SK-N-SH treated with all-trans-retinoic acid at 6 μM for 48 hours (cell line): ENCODE data around the gene LRRC40.
"Not testable (repeated sequence)": the region's sequence is repeated elsewhere in the genome, so short reads cannot be mapped to it uniquely, and the experiment has no call there.

Source experiments
- ATAC-seq: fragments of 200-7000 bp; cut with Tn5 transposase; 3 replicates; pipeline ENCODE4 v1.9.1; 2020; ENCODE audit warnings: mild to moderate bottlenecking, moderate library complexity
- ARNTL ChIP-seq: fragments of 450-650 bp; formaldehyde crosslinking; IDR thresholded peaks from 2 replicates; pipeline ENCODE4 v1.5.0; 2020; ENCODE audit warnings: low read depth, mild to moderate bottlenecking, moderate library complexity, borderline replicate concordance
- BACH2 ChIP-seq: fragments of 250-450 bp; sonication (Bioruptor Pico); IDR thresholded peaks from 2 replicates; pipeline ENCODE4 v1.9.0; 2021; ENCODE audit warnings: mild to moderate bottlenecking, borderline replicate concordance
- CREB5 ChIP-seq: fragments of 250-450 bp; sonication (Bioruptor Pico); IDR thresholded peaks from 2 replicates; pipeline ENCODE4 v1.5.1; 2020; ENCODE audit warnings: low read depth, mild to moderate bottlenecking, moderate library complexity
- CSDC2 ChIP-seq: fragments of 250-450 bp; sonication (Bioruptor Pico); IDR thresholded peaks from 2 replicates; pipeline ENCODE4 v1.5.0; 2020; ENCODE audit warnings: mild to moderate bottlenecking, moderate library complexity
- ESRRG ChIP-seq: fragments of 250-450 bp; sonication (Bioruptor Pico); IDR thresholded peaks from 2 replicates; pipeline ENCODE4 v1.6.1; 2021; ENCODE audit warnings: mild to moderate bottlenecking
- GLIS3 ChIP-seq: fragments of 250-450 bp; sonication (Bioruptor Pico); IDR thresholded peaks from 2 replicates; pipeline ENCODE4 v1.5.0; 2020; ENCODE audit warnings: mild to moderate bottlenecking, moderate library complexity
- OSR1 ChIP-seq: fragments of 250-450 bp; sonication (Bioruptor Pico); IDR thresholded peaks from 2 replicates; pipeline ENCODE4 v1.8.0; 2022; ENCODE audit warnings: moderate library complexity, mild to moderate bottlenecking, inconsistent platforms
- PATZ1 ChIP-seq: fragments of 250-450 bp; sonication (Bioruptor Pico); IDR thresholded peaks from 2 replicates; pipeline ENCODE4 v1.8.0; 2020; ENCODE audit warnings: mild to moderate bottlenecking, moderate library complexity, borderline replicate concordance
- PPARA ChIP-seq: fragments of 250-450 bp; sonication (Bioruptor Pico); IDR thresholded peaks from 2 replicates; pipeline ENCODE4 v1.5.0; 2020; ENCODE audit warnings: mild to moderate bottlenecking, borderline replicate concordance
- RARB ChIP-seq: fragments of 250-450 bp; sonication (Bioruptor Pico); IDR thresholded peaks from 2 replicates; pipeline ENCODE4 v1.8.0; 2021; ENCODE audit warnings: mild to moderate bottlenecking, moderate library complexity
- SNAI2 ChIP-seq: fragments of 250-450 bp; sonication (Bioruptor Pico); IDR thresholded peaks from 2 replicates; pipeline ENCODE4 v1.5.0; 2020; ENCODE audit warnings: mild to moderate bottlenecking, moderate library complexity
- TCF4 ChIP-seq: fragments of 250-450 bp; sonication (Bioruptor Pico); IDR thresholded peaks from 2 replicates; pipeline ENCODE4 v1.8.0; 2021; ENCODE audit warnings: mild to moderate bottlenecking, moderate library complexity, borderline replicate concordance
- TOX ChIP-seq: fragments of 250-450 bp; sonication (Bioruptor Pico); IDR thresholded peaks from 2 replicates; pipeline ENCODE4 v1.8.0; 2021; ENCODE audit warnings: mild to moderate bottlenecking, moderate library complexity, borderline replicate concordance
- ZC3H10 ChIP-seq: fragments of 250-450 bp; sonication (Bioruptor Pico); IDR thresholded peaks from 2 replicates; pipeline ENCODE4 v1.5.1; 2021; ENCODE audit warnings: mild to moderate bottlenecking, moderate library complexity
- ZFP3 ChIP-seq: fragments of 250-450 bp; sonication (Bioruptor Pico); IDR thresholded peaks from 2 replicates; pipeline ENCODE4 v1.5.0; 2020; ENCODE audit warnings: mild to moderate bottlenecking, moderate library complexity
- ZFP30 ChIP-seq: fragments of 450-650 bp; formaldehyde crosslinking; IDR thresholded peaks from 2 replicates; pipeline ENCODE4 v1.5.0; 2022; ENCODE audit warnings: mild to moderate bottlenecking, moderate library complexity
- ZNF565 ChIP-seq: fragments of 450-650 bp; formaldehyde crosslinking; conservative IDR thresholded peaks from 2 replicates; pipeline ENCODE4 v1.5.0; 2020; ENCODE audit warnings: low read depth, mild to moderate bottlenecking, moderate library complexity
- ZNF70 ChIP-seq: fragments of 450-650 bp; formaldehyde crosslinking; IDR thresholded peaks from 2 replicates; pipeline ENCODE4 v1.5.0; 2020; ENCODE audit warnings: mild to moderate bottlenecking, moderate library complexity
- ZNF8 ChIP-seq: fragments of 450-650 bp; formaldehyde crosslinking; IDR thresholded peaks from 2 replicates; pipeline ENCODE4 v1.5.0; 2020; ENCODE audit warnings: mild to moderate bottlenecking, moderate library complexity
- TF ChIP-seq, protein P1 (sequence below): fragments of 250-450 bp; sonication (Bioruptor Pico); IDR thresholded peaks from 2 replicates; pipeline ENCODE4 v1.5.1; 2021; ENCODE audit warnings: mild to moderate bottlenecking, moderate library complexity
- TF ChIP-seq, protein P2 (sequence below): fragments of 250-450 bp; sonication (Bioruptor Pico); IDR thresholded peaks from 2 replicates; pipeline ENCODE4 v1.8.0; 2021; ENCODE audit warnings: low read depth, mild to moderate bottlenecking, moderate library complexity, borderline replicate concordance
- TF ChIP-seq, protein P3 (sequence below): fragments of 250-450 bp; sonication (Bioruptor Pico); IDR thresholded peaks from 2 replicates; pipeline ENCODE4 v1.5.0; 2020; ENCODE audit warnings: mild to moderate bottlenecking, moderate library complexity

Gene LRRC40

DNA sequence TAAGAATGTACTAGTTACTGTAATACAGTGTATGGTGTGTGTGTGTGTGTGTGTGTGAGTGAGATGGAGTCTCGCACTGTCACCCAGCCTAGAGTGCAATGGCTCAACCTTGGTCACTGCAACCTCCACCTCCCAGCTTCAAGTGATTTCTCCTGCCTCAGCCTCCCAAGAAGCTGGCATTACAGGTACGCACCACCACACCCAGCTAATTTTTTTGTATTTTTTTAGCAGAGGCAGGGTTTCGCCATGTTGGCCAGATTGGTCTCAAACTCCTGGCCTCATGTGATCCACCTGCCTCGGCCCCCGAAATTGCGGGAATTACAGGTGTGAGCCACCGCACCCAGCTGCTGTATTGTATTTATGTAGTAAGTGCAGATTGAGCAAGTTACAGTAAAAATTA lies 2.9 kb upstream of the LRRC40 start:
- TF ChIP-seq, protein P1, sequence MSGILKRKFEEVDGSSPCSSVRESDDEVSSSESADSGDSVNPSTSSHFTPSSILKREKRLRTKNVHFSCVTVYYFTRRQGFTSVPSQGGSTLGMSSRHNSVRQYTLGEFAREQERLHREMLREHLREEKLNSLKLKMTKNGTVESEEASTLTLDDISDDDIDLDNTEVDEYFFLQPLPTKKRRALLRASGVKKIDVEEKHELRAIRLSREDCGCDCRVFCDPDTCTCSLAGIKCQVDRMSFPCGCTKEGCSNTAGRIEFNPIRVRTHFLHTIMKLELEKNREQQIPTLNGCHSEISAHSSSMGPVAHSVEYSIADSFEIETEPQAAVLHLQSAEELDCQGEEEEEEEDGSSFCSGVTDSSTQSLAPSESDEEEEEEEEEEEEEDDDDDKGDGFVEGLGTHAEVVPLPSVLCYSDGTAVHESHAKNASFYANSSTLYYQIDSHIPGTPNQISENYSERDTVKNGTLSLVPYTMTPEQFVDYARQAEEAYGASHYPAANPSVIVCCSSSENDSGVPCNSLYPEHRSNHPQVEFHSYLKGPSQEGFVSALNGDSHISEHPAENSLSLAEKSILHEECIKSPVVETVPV (CRISPR knock-in tag): no peak
- TF ChIP-seq, protein P2, sequence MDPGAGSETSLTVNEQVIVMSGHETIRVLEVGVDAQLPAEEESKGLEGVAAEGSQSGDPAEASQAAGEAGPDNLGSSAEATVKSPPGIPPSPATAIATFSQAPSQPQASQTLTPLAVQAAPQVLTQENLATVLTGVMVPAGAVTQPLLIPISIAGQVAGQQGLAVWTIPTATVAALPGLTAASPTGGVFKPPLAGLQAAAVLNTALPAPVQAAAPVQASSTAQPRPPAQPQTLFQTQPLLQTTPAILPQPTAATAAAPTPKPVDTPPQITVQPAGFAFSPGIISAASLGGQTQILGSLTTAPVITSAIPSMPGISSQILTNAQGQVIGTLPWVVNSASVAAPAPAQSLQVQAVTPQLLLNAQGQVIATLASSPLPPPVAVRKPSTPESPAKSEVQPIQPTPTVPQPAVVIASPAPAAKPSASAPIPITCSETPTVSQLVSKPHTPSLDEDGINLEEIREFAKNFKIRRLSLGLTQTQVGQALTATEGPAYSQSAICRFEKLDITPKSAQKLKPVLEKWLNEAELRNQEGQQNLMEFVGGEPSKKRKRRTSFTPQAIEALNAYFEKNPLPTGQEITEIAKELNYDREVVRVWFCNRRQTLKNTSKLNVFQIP: no peak
- TF ChIP-seq TOX (CRISPR knock-in tag) (no peak), ZC3H10 (no peak), ZNF8 (CRISPR knock-in tag) (no peak), ZFP3 (CRISPR knock-in tag) (no peak), BACH2 (CRISPR knock-in tag) (no peak), ESRRG (CRISPR knock-in tag) (no peak), ZFP30 (no peak), ZNF565 (CRISPR knock-in tag) (no peak), CSDC2 (CRISPR knock-in tag) (no peak), SNAI2 (no peak), PPARA (no peak), CREB5 (CRISPR knock-in tag) (no peak)
- TF ChIP-seq, protein P3, sequence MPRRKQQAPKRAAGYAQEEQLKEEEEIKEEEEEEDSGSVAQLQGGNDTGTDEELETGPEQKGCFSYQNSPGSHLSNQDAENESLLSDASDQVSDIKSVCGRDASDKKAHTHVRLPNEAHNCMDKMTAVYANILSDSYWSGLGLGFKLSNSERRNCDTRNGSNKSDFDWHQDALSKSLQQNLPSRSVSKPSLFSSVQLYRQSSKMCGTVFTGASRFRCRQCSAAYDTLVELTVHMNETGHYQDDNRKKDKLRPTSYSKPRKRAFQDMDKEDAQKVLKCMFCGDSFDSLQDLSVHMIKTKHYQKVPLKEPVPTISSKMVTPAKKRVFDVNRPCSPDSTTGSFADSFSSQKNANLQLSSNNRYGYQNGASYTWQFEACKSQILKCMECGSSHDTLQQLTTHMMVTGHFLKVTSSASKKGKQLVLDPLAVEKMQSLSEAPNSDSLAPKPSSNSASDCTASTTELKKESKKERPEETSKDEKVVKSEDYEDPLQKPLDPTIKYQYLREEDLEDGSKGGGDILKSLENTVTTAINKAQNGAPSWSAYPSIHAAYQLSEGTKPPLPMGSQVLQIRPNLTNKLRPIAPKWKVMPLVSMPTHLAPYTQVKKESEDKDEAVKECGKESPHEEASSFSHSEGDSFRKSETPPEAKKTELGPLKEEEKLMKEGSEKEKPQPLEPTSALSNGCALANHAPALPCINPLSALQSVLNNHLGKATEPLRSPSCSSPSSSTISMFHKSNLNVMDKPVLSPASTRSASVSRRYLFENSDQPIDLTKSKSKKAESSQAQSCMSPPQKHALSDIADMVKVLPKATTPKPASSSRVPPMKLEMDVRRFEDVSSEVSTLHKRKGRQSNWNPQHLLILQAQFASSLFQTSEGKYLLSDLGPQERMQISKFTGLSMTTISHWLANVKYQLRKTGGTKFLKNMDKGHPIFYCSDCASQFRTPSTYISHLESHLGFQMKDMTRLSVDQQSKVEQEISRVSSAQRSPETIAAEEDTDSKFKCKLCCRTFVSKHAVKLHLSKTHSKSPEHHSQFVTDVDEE: no peak
- no peak for ATAC-seq

GRCh38 chr1:70207492-70207891 lies 2.1 kb upstream of the LRRC40 start:
- ATAC-seq: no peak
- TF ChIP-seq ESRRG (CRISPR knock-in tag): no peak
- no peak for TF ChIP-seq BACH2 (CRISPR knock-in tag)
- no peak for TF ChIP-seq ZC3H10
- TF ChIP-seq ZNF70: no peak
- no peak for TF ChIP-seq CSDC2 (CRISPR knock-in tag)
- no peak for TF ChIP-seq ZFP30
- no peak for TF ChIP-seq ARNTL (CRISPR knock-in tag)
- TF ChIP-seq, protein P1 (CRISPR knock-in tag): no peak
- no peak for TF ChIP-seq RARB (CRISPR knock-in tag)
- TF ChIP-seq TOX (CRISPR knock-in tag): no peak
- no peak for TF ChIP-seq TCF4
- TF ChIP-seq GLIS3: no peak
- no peak for TF ChIP-seq CREB5 (CRISPR knock-in tag)
- no peak for TF ChIP-seq OSR1 (CRISPR knock-in tag)
- no peak for TF ChIP-seq PPARA
- TF ChIP-seq, protein P2: no peak
- TF ChIP-seq, protein P3: no peak
- TF ChIP-seq ZFP3 (CRISPR knock-in tag): no peak
- TF ChIP-seq PATZ1 (CRISPR knock-in tag): no peak
- TF ChIP-seq ZNF565 (CRISPR knock-in tag): no peak

GRCh38 chr1:70206833-70207232 lies 1.5 kb upstream of the LRRC40 start:
- not testable (repeated sequence) for ATAC-seq
